Fibroblast of lung (primary cell): ENCODE results near the gene NUP37. TPM values are rescaled to one million over a fixed set of nuclear protein-coding genes. Genes with fewer than 3 reads are reported as not detected.

Experiments
- DNase-seq, 2 donors: peaks; one replicate each; pipeline versions ENCODE4 v3.0.0 to v3.0.0-alpha.2; 2010; ENCODE audit warnings: low read depth in 2 of 2
- H2AFZ ChIP-seq: 2 replicates; pipeline ENCODE4 v1.5.1; 2012; ENCODE audit warnings: low read length, control low read depth, inconsistent platforms
- H3K27ac ChIP-seq: 2 replicates; pipeline ENCODE4 v1.5.1; 2011; ENCODE audit warnings: low read length, control low read depth; ENCODE audit not compliant: insufficient read depth
- H3K27me3 ChIP-seq: 2 replicates; pipeline ENCODE4 v1.5.1; 2011; ENCODE audit warnings: mild to moderate bottlenecking, low read length; ENCODE audit not compliant: control insufficient read depth, insufficient read depth
- H3K36me3 ChIP-seq: 2 replicates; pipeline ENCODE4 v1.5.1; 2011; ENCODE audit warnings: low read length; ENCODE audit not compliant: control insufficient read depth, insufficient read depth
- H3K4me1 ChIP-seq: 2 replicates; pipeline ENCODE4 v1.5.1; 2011; ENCODE audit warnings: low read length; ENCODE audit not compliant: control insufficient read depth, insufficient read depth; ENCODE audit errors: extremely low read depth
- H3K4me2 ChIP-seq: 2 replicates; pipeline ENCODE4 v1.5.1; 2011; ENCODE audit warnings: low read length, control low read depth; ENCODE audit not compliant: insufficient read depth; ENCODE audit errors: extremely low read depth
- H3K4me3 ChIP-seq, 4 experiments: fragments of 200-600 bp in 1 of 4; sonication (generic) in 1 of 4; replicated peaks in 1 of 4; 2 replicates each; pipeline ENCODE4 v1.5.1; 2011 to 2016; ENCODE audit warnings: low read length in 4 of 4, low read depth in 3 of 4, mild to moderate bottlenecking in 3 of 4, control low read depth in 2 of 4, inconsistent platforms in 1 of 4, mixed read lengths in 1 of 4; ENCODE audit not compliant: insufficient read depth in 1 of 4; ENCODE audit errors: control extremely low read depth in 1 of 4
- H3K79me2 ChIP-seq: 2 replicates; pipeline ENCODE4 v1.5.1; 2012; ENCODE audit warnings: mild to moderate bottlenecking, low read length, inconsistent platforms; ENCODE audit not compliant: control insufficient read depth, insufficient read depth
- H3K9ac ChIP-seq: 2 replicates; pipeline ENCODE4 v1.5.1; 2011; ENCODE audit warnings: mild to moderate bottlenecking, low read length, control low read depth; ENCODE audit not compliant: insufficient read depth
- H3K9me3 ChIP-seq: 2 replicates; pipeline ENCODE4 v1.5.1; 2012; ENCODE audit warnings: low read depth, low read length; ENCODE audit not compliant: control insufficient read depth, insufficient read depth
- H4K20me1 ChIP-seq: 2 replicates; pipeline ENCODE4 v1.5.1; 2011; ENCODE audit warnings: low read length; ENCODE audit not compliant: control insufficient read depth, insufficient read depth; ENCODE audit errors: extremely low read depth
- EZH2 ChIP-seq: IDR thresholded peaks from 2 replicates; pipeline ENCODE4 v1.5.1; 2012; ENCODE audit warnings: low read length, control low read depth, mild to moderate bottlenecking; ENCODE audit errors: missing control alignments
- polyA minus RNA-seq: library from RNA; depleted of rRNA, polyadenylated mRNA; stranded (reverse); fragments of >200 nt; gene quantifications from 2 replicates; pipeline ENCODE4 v1.2.3, GENCODE V29; 2011; ENCODE audit warnings: low replicate concordance
- polyA plus RNA-seq, 2 donors: library from polyadenylated mRNA; depleted of rRNA in 1 of 2; stranded (reverse) in 1 of 2; unstranded in 1 of 2; fragments of >200 nt; gene quantifications; 2 replicates each; pipeline ENCODE4 v1.2.1, GENCODE V29; 2011 to 2012; ENCODE audit warnings: missing spikeins in 1 of 2
- total RNA-seq: library from RNA; depleted of rRNA; stranded (reverse); fragments of >200 nt; gene quantifications from 2 replicates; pipeline ENCODE4 v1.2.1, GENCODE V29; 2014
- TF ChIP-seq, protein P1 (sequence below), 2 donors: IDR thresholded peaks in 1 of 2; conservative IDR thresholded peaks in 1 of 2; 1 replicate in 1 of 2; 2 replicates in 1 of 2; pipeline ENCODE4 v1.5.1; 2011 to 2012; ENCODE audit warnings: low read length in 2 of 2, control low read depth in 1 of 2, inconsistent platforms in 1 of 2, low read depth in 1 of 2, mild to moderate bottlenecking in 1 of 2

The NUP37 gene, protein sequence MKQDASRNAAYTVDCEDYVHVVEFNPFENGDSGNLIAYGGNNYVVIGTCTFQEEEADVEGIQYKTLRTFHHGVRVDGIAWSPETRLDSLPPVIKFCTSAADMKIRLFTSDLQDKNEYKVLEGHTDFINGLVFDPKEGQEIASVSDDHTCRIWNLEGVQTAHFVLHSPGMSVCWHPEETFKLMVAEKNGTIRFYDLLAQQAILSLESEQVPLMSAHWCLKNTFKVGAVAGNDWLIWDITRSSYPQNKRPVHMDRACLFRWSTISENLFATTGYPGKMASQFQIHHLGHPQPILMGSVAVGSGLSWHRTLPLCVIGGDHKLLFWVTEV
- 30.3 and 38.3 TPM in 2 replicates for total RNA-seq
- 61.9 and 81.0 TPM in 2 replicates for polyA plus RNA-seq
- polyA plus RNA-seq (2012) = 32.0 and 42.3 TPM in 2 replicates
- polyA minus RNA-seq = 2.8 TPM in 1 of 2 replicates, not detected in the other

DNA sequence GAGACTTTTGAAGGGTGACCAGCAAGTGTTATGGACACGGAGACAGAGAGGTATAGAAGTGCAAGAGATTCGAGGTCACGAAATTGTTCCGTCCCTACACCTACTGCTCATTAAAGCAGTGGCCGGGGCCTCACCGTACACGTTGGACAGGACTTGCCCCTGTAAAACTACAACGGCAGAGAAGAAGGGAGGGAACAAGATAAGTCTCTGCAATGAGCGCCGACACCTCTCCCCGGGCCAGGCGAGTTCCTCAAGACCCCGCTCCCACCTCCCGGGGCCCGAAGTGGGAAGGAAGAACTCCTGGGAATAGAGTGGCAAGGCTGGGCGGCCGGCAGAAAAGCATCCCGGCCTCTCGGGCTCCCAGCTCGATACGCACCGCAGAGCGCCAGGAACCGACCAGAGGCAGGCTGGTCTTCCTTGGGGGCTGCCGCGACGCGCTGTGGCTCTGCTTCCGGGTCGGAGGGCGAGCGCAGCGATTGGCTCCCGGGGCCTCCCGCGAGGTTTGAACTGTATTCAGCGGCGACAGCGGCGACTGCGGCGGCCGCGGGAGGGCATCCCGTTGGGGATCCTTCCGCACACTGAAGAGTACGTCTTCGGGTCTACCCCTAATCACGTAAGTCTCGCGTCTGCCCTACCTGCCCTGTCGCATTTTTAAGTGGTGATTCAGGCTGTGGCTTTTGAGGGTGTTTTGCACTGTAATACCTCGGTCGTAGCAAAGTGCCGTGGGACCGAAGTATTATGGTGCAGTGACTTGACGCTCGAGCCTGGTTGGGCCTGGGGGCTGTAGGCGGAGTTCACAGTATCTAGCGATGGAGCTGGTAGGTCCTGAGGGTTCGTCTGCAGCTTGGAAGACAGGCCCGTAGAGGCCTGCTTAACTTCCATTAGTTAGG lies at the start of gene NUP37, which contains the start of gene PARPBP:
NUP37 (minus strand) TSS at position 441 of the 890 bp plus-strand sequence. CDS start 1,596 bp downstream, outside the sequence.
PARPBP (plus strand) TSS at position 510 of the 890 bp plus-strand sequence. CDS start 3,706 bp downstream, outside the sequence.
- H3K9me3 ChIP-seq = no peaks in the 10 kb centered on the region
- peak within 1 kb of the TSS; percentile 64 to 94 (median 84) for H3K4me3 ChIP-seq
- H2AFZ ChIP-seq = peak within 1 kb of the TSS; percentile 99
- peak within 1 kb of the TSS; percentile 76 for H3K27ac ChIP-seq
- H3K4me2 ChIP-seq = peak within 1 kb of the TSS; percentile 94
- no peaks in the 10 kb centered on the region for H3K36me3 ChIP-seq
- H4K20me1 ChIP-seq = no peaks in the 10 kb centered on the region
- no peaks in the 10 kb centered on the region for H3K4me1 ChIP-seq
- peaks cover 29% of the 10 kb centered on the region for H3K79me2 ChIP-seq
- no peaks in the 10 kb centered on the region for H3K27me3 ChIP-seq
- DNase-seq = peak; percentile 84 to 86
- H3K9ac ChIP-seq = peak within 1 kb of the TSS; percentile 80
- no peak for TF ChIP-seq EZH2
- TF ChIP-seq, protein P1, sequence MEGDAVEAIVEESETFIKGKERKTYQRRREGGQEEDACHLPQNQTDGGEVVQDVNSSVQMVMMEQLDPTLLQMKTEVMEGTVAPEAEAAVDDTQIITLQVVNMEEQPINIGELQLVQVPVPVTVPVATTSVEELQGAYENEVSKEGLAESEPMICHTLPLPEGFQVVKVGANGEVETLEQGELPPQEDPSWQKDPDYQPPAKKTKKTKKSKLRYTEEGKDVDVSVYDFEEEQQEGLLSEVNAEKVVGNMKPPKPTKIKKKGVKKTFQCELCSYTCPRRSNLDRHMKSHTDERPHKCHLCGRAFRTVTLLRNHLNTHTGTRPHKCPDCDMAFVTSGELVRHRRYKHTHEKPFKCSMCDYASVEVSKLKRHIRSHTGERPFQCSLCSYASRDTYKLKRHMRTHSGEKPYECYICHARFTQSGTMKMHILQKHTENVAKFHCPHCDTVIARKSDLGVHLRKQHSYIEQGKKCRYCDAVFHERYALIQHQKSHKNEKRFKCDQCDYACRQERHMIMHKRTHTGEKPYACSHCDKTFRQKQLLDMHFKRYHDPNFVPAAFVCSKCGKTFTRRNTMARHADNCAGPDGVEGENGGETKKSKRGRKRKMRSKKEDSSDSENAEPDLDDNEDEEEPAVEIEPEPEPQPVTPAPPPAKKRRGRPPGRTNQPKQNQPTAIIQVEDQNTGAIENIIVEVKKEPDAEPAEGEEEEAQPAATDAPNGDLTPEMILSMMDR (conservative IDR thresholded peaks at IDR 0.05 in 1 of 2, IDR thresholded peaks at IDR 0.05 in 1 of 2; ENCODE audit: low read depth in 1 of 2, low read length in 2 of 2) = no peak

DNA sequence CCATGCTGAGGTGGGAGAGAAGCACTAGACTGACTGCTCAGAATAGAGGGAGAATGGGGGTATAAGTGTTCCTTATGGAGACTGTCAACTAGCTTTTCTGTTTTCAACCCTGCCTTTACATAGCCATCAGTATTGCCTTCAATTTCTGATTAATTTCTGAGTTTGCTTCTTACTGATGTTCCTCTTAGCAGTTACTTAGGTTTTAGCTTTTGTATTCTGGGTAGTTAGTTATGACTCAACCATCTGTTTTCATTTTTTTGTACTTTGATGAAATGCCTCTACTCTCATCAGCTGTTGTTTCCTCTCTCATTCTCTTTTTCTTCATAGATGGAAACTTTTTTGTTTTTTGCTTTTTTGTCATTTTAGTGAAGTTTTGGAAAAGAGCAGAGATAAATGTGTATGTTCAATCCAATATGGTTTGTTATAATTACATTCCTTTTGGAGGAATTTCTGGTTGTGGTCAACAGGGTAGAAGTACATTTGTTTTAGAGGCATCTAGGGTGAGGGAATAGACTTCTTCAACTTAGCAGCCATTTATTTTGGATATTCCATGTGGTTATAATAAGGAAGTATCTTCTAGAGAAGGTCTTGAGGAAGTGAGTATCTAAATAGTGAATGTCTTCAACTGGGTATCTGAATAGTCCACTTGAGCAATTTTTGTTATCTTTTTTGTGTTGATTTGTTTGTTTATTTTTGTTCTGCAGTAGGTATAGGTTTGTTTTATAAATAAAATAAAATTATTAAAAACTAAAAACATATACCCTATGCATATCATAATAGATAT lies 48.1 kb upstream of the NUP37 start:
- Histone ChIP-seq H3K9ac (no peak overlapping the region), H3K27me3 (no peaks in the 10 kb centered on the region), H3K4me3 (no peak overlapping the region), H3K4me2 (no peak overlapping the region), H3K4me1 (no peaks in the 10 kb centered on the region), H3K9me3 (no peaks in the 10 kb centered on the region), H4K20me1 (no peaks in the 10 kb centered on the region), H2AFZ (no peak overlapping the region), H3K79me2 (no peaks in the 10 kb centered on the region), H3K36me3 (no peaks in the 10 kb centered on the region), H3K27ac (no peak overlapping the region)
- TF ChIP-seq, protein P1 (conservative IDR thresholded peaks at IDR 0.05 in 1 of 2, IDR thresholded peaks at IDR 0.05 in 1 of 2; ENCODE audit: low read depth in 1 of 2, low read length in 2 of 2) = no peak
- no peak for TF ChIP-seq EZH2
- peak; percentile 6 to 9 for DNase-seq
